ENCODE results near the gene FOXP3. TPM values are rescaled to one million over a fixed set of nuclear protein-coding genes. Genes with fewer than 3 reads are reported as not detected.
A peak's percentile ranks its signal among the peaks of the same experiment; 100 is the strongest.

Gene FOXP3
- polyA plus RNA-seq, 1 of the 3 experiments (the other 2 are of a cell fraction) = 0.12 TPM

GRCh38 chrX:49272421-49272820 is 7.9 kb upstream of the FOXP3 start (continued):
- TF ChIP-seq USF1 (IDR thresholded peaks at IDR 0.05; ENCODE audit: borderline replicate concordance, low read depth) = no peak
- no peak for TF ChIP-seq RFX5 (IDR thresholded peaks at IDR 0.05; ENCODE audit: low read length)
- no peak for TF ChIP-seq EP300 (IDR thresholded peaks at IDR 0.05; ENCODE audit: borderline replicate concordance in 1 of 2, low read depth in 1 of 2, low read length in 1 of 2)
- no peak for TF ChIP-seq YY1 (IDR thresholded peaks at IDR 0.05; ENCODE audit: low read depth)

GRCh38 chrX:49271341-49271740 is 6.8 kb upstream of the FOXP3 start:
- H3K27me3 ChIP-seq (ENCODE audit: insufficient read depth) = no peaks in the 10 kb centered on the region; the same call in 1 of the 2 replicates
- peak overlapping the region; percentile 84; the same call in 1 of the 2 replicates for H3K4me2 ChIP-seq
- no peak for TF ChIP-seq MEF2A (IDR thresholded peaks at IDR 0.05; ENCODE audit: borderline replicate concordance, low read depth)
- TF ChIP-seq TAF1 (IDR thresholded peaks at IDR 0.05; ENCODE audit: borderline replicate concordance, low read depth, low read length) = no peak
- peaks cover 24% of the 10 kb centered on the region; the same call in 1 of the 2 replicates for H3K79me2 ChIP-seq (ENCODE audit: insufficient read depth)
- H2AFZ ChIP-seq (ENCODE audit: low read depth) = no peak overlapping the region
- H3K9ac ChIP-seq = no peak overlapping the region
- no peak for DNase-seq
- no peaks in the 10 kb centered on the region for H3K9me2 ChIP-seq
- peaks cover 0 to 23% of the 10 kb centered on the region in 2 experiments; a peak in 1 of 4 replicates for H3K4me1 ChIP-seq (ENCODE audit: control insufficient read depth in 1 of 2, insufficient read depth in 2 of 2, low read depth in 1 of 2, low read length in 1 of 2)
- 46% methylated on average over 2 of the region's 2 CpGs for WGBS (ENCODE audit: low lambda C conversion rate)
- peak overlapping the region in 1 of 2 experiments; percentile 65; a peak in 1 of 4 replicates for H3K4me3 ChIP-seq (ENCODE audit: low read depth in 2 of 2, low read length in 1 of 2)
- no peaks in the 10 kb centered on the region for H3K36me3 ChIP-seq (replicated peaks in 1 of 2; ENCODE audit: control insufficient read depth in 1 of 2, insufficient read depth in 2 of 2, low read length in 1 of 2)
- H4K20me1 ChIP-seq (ENCODE audit: insufficient read depth) = peaks cover 12% of the 10 kb centered on the region; the same call in 1 of the 2 replicates
- H3F3A ChIP-seq (replicated peaks; ENCODE audit: insufficient read depth) = no peaks in the 10 kb centered on the region
- ChIA-PET CTCF (interaction anchor here (0.7 kb wide), 1 partner anchor 789 kb away, joined by 3 read pairs; no protein-coding TSS in a partner anchor), POLR2A (no interaction called here)
- no peak overlapping the region for H3K27ac ChIP-seq (ENCODE audit: low read depth in 2 of 2, low read length in 1 of 2)
- H3K9me3 ChIP-seq = no peaks in the 10 kb centered on the region

- no peak overlapping the region for H2AFZ ChIP-seq (ENCODE audit: low read depth)
Observed at GRCh38 chrX:49270249-49270921, 5.9 kb upstream of the FOXP3 start.

More at GRCh38 chrX:49270249-49270921, 5.9 kb upstream of the FOXP3 start:
- peaks cover 4% of the 10 kb centered on the region; the same call in 1 of the 2 replicates for H4K20me1 ChIP-seq (ENCODE audit: insufficient read depth)
- 46% methylated on average over 29 of the region's 66 CpGs for WGBS (ENCODE audit: low lambda C conversion rate)
- peak overlapping the region; percentile 64 to 65 for H3K4me3 ChIP-seq (ENCODE audit: low read depth in 2 of 2, low read length in 1 of 2)
- ChIA-PET CTCF (interaction anchor here (0.7 kb wide), 1 partner anchor 788 kb away, joined by 3 read pairs; no protein-coding TSS in a partner anchor), POLR2A (no interaction called here)
- H3K9me3 ChIP-seq = no peaks in the 10 kb centered on the region
- H3K9ac ChIP-seq = peak overlapping the region; percentile 73
- TF ChIP-seq FOXM1 (IDR thresholded peaks at IDR 0.05; ENCODE audit: low read depth) (no peak), RXRA (IDR thresholded peaks at IDR 0.05; ENCODE audit: borderline replicate concordance, low read depth) (no peak), MAX (IDR thresholded peaks at IDR 0.05; ENCODE audit: low read depth) (peak; percentile 72)
- H3K9me2 ChIP-seq = no peaks in the 10 kb centered on the region
- H3K27me3 ChIP-seq (ENCODE audit: insufficient read depth) = no peaks in the 10 kb centered on the region; the same call in 1 of the 2 replicates
- no peaks in the 10 kb centered on the region for H3F3A ChIP-seq (replicated peaks; ENCODE audit: insufficient read depth)
- H3K4me1 ChIP-seq (ENCODE audit: control insufficient read depth in 1 of 2, insufficient read depth in 2 of 2, low read depth in 1 of 2, low read length in 1 of 2) = peaks cover 0 to 23% of the 10 kb centered on the region in 2 experiments; a peak in 1 of 4 replicates
- H3K36me3 ChIP-seq (replicated peaks in 1 of 2; ENCODE audit: control insufficient read depth in 1 of 2, insufficient read depth in 2 of 2, low read length in 1 of 2) = no peaks in the 10 kb centered on the region
- H3K79me2 ChIP-seq (ENCODE audit: insufficient read depth) = peaks cover 24% of the 10 kb centered on the region; the same call in 1 of the 2 replicates
- DNase-seq = peak; percentile 42
- H3K4me2 ChIP-seq = peak overlapping the region; percentile 84
- peak overlapping the region; percentile 82; a peak in 3 of 4 replicates for H3K27ac ChIP-seq (ENCODE audit: low read depth in 2 of 2, low read length in 1 of 2)

Measured in SK-N-SH (cell line).